SK-N-SH (cell line): Measurements from ENCODE around the gene UBE2E2. TPM values are rescaled to one million over a fixed set of nuclear protein-coding genes. Genes with fewer than 3 reads are reported as not detected.

ENCODE experiments used
- CTCF ChIA-PET: fragments of 300-600, 350-600 bp; formaldehyde crosslinking; extraction: SDS; loops from one replicate; lab custom pipeline; 2021; lab: Yijun Ruan, JAX
- POLR2A ChIA-PET: fragments of 350-600 bp; sonication (Branson Sonifier 250); formaldehyde crosslinking; extraction: SDS; loops from one replicate; lab custom pipeline; 2020; ENCODE audit warnings: antibody characterized with exemption, inconsistent platforms; lab: Yijun Ruan, JAX
- DNase-seq: peaks from one replicate; pipeline ENCODE4 v3.0.0; 2012
- H2AFZ ChIP-seq: fragments of 200-600 bp; sonication (generic); 2 replicates; pipeline ENCODE4 v1.8.1; 2016; ENCODE audit warnings: antibody characterized with exemption, mild to moderate bottlenecking, low read depth
- H3F3A ChIP-seq: fragments of 200-600 bp; sonication (generic); replicated peaks from 2 replicates; pipeline ENCODE3; 2016; ENCODE audit warnings: antibody characterized with exemption, mild to moderate bottlenecking; ENCODE audit not compliant: insufficient read depth
- H3K27ac ChIP-seq, 2 experiments: fragments of 200-500 bp in 1 of 2; fragments of 200-600 bp in 1 of 2; sonication (Bioruptor generic) in 1 of 2; sonication (generic), shearing (Covaris generic) in 1 of 2; 2 replicates each; pipeline versions ENCODE4 v1.5.1 to v1.6.1; 2014 to 2016; ENCODE audit warnings: low read depth in 2 of 2, inconsistent platforms in 1 of 2, low read length in 1 of 2, mild to moderate bottlenecking in 1 of 2, mixed read lengths in 1 of 2
- H3K27me3 ChIP-seq: fragments of 200-600 bp; sonication (generic), shearing (Covaris generic); 2 replicates; pipeline ENCODE4 v1.6.1; 2016; ENCODE audit warnings: mixed run types; ENCODE audit not compliant: insufficient read depth
- H3K36me3 ChIP-seq, 2 experiments: fragments of 200-500 bp in 1 of 2; fragments of 200-600 bp in 1 of 2; sonication (Bioruptor generic) in 1 of 2; sonication (generic) in 1 of 2; replicated peaks in 1 of 2; 2 replicates each; pipeline versions ENCODE3 to v1.5.1; 2014 to 2016; ENCODE audit warnings: low read length in 1 of 2, mild to moderate bottlenecking in 1 of 2; ENCODE audit not compliant: insufficient read depth in 2 of 2, control insufficient read depth in 1 of 2
- H3K4me1 ChIP-seq, 2 experiments: fragments of 200-500 bp in 1 of 2; fragments of 200-600 bp in 1 of 2; sonication (Bioruptor generic) in 1 of 2; sonication (generic), shearing (Covaris generic) in 1 of 2; 2 replicates each; pipeline versions ENCODE4 v1.5.1 to v1.6.1; 2014 to 2016; ENCODE audit warnings: low read depth in 1 of 2, low read length in 1 of 2, mixed run types in 1 of 2; ENCODE audit not compliant: insufficient read depth in 2 of 2, control insufficient read depth in 1 of 2
- H3K4me2 ChIP-seq: fragments of 200-600 bp; sonication (generic), shearing (Covaris generic); 2 replicates; pipeline ENCODE4 v1.6.1; 2017; ENCODE audit warnings: mixed run types
- H3K4me3 ChIP-seq, 2 experiments: fragments of 200-500 bp in 1 of 2; fragments of 200-600 bp in 1 of 2; sonication (Bioruptor generic) in 1 of 2; sonication (generic), shearing (Covaris generic) in 1 of 2; 2 replicates each; pipeline versions ENCODE4 v1.5.1 to v1.8.1; 2014 to 2016; ENCODE audit warnings: low read depth in 2 of 2, inconsistent platforms in 1 of 2, low read length in 1 of 2, mild to moderate bottlenecking in 1 of 2, mixed read lengths in 1 of 2, moderate library complexity in 1 of 2
- H3K79me2 ChIP-seq: fragments of 200-600 bp; sonication (generic); 2 replicates; pipeline ENCODE4 v1.8.1; 2017; ENCODE audit warnings: mild to moderate bottlenecking; ENCODE audit not compliant: insufficient read depth
- H3K9ac ChIP-seq: fragments of 200-600 bp; sonication (generic); 2 replicates; pipeline ENCODE4 v1.6.1; 2017; ENCODE audit warnings: mixed run types
- H3K9me2 ChIP-seq: fragments of 200-600 bp; sonication (generic); 2 replicates; pipeline ENCODE4 v1.6.1; 2017; ENCODE audit warnings: mixed run types
- H3K9me3 ChIP-seq: fragments of 200-600 bp; sonication (generic); 2 replicates; pipeline ENCODE4 v1.6.1; 2017; ENCODE audit warnings: mixed run types, mild to moderate bottlenecking, moderate library complexity
- H4K20me1 ChIP-seq: fragments of 200-600 bp; sonication (generic); 2 replicates; pipeline ENCODE4 v1.6.1; 2017; ENCODE audit warnings: mild to moderate bottlenecking, mixed run types; ENCODE audit not compliant: insufficient read depth
- ELF1 ChIP-seq: IDR thresholded peaks from 2 replicates; pipeline ENCODE4 v1.4.0; 2012
- EZH2phosphoT487 ChIP-seq: fragments of 200-600 bp; sonication (generic); IDR thresholded peaks from 2 replicates; pipeline ENCODE4 v1.6.1; 2017; ENCODE audit warnings: low read depth, mixed run types, mild to moderate bottlenecking, antibody characterized with exemption, moderate library complexity, borderline replicate concordance
- FOSL2 ChIP-seq: IDR thresholded peaks from 2 replicates; pipeline ENCODE4 v1.4.0; 2012; ENCODE audit warnings: low read depth, mild to moderate bottlenecking, moderate library complexity, borderline replicate concordance
- FOXM1 ChIP-seq: IDR thresholded peaks from 2 replicates; pipeline ENCODE4 v1.4.0; 2012; ENCODE audit warnings: low read depth, mild to moderate bottlenecking
- GATA2 ChIP-seq: sonication (generic); formaldehyde crosslinking; IDR thresholded peaks from 2 replicates; pipeline ENCODE4 v1.5.0; 2020; ENCODE audit warnings: mild to moderate bottlenecking, missing genetic modification reagents
- IRF3 ChIP-seq: fragments of 150-350 bp; IDR thresholded peaks from 2 replicates; pipeline ENCODE4 v1.6.1; 2016; ENCODE audit warnings: mild to moderate bottlenecking, low read depth, low read length
- JUND ChIP-seq: IDR thresholded peaks from 2 replicates; pipeline ENCODE4 v1.4.0; 2012
- MEF2A ChIP-seq: IDR thresholded peaks from 2 replicates; pipeline ENCODE4 v1.4.0; 2012; ENCODE audit warnings: low read depth, borderline replicate concordance
- MXI1 ChIP-seq: IDR thresholded peaks from 2 replicates; pipeline ENCODE4 v1.6.1; 2012; ENCODE audit warnings: mild to moderate bottlenecking, low read depth, low read length, improper control_type of control experiment
- POLR2AphosphoS5 ChIP-seq: IDR thresholded peaks from 2 replicates; pipeline ENCODE4 v1.6.1; 2012; ENCODE audit warnings: low read depth, low read length
- RAD21 ChIP-seq: IDR thresholded peaks from 2 replicates; pipeline ENCODE4 v1.6.1; 2012; ENCODE audit warnings: mild to moderate bottlenecking, low read length
- RCOR1 ChIP-seq: fragments of 150-350 bp; IDR thresholded peaks from 2 replicates; pipeline ENCODE4 v1.6.1; 2017; ENCODE audit warnings: antibody characterized with exemption, low read length
- RFX5 ChIP-seq: IDR thresholded peaks from 2 replicates; pipeline ENCODE4 v1.6.1; 2012; ENCODE audit warnings: mild to moderate bottlenecking, improper control_type of control experiment, low read length
- RXRA ChIP-seq: IDR thresholded peaks from 2 replicates; pipeline ENCODE4 v1.4.0; 2012; ENCODE audit warnings: low read depth, mild to moderate bottlenecking, borderline replicate concordance
- TEAD4 ChIP-seq: IDR thresholded peaks from 2 replicates; pipeline ENCODE4 v1.4.0; 2012; ENCODE audit warnings: mild to moderate bottlenecking, borderline replicate concordance; ENCODE audit not compliant: insufficient read depth
- WGBS: methylation state at CpG from one replicate; pipeline ENCODE4 v1.1.6; 2017; ENCODE audit warnings: low lambda C conversion rate; 5-methylcytosine and 5-hydroxymethylcytosine counted together
- polyA plus RNA-seq, 3 experiments: library from polyadenylated mRNA; depleted of rRNA; stranded (reverse); fragments of >200 nt; gene quantifications; 2 replicates each; pipeline ENCODE4 v1.2.3, GENCODE V29; 2012
- TF ChIP-seq, protein P1 (sequence below): IDR thresholded peaks from 2 replicates; pipeline ENCODE4; 2012
- TF ChIP-seq, protein P2 (sequence below): IDR thresholded peaks from 2 replicates; pipeline ENCODE4 v1.6.1; 2012; ENCODE audit warnings: mild to moderate bottlenecking, low read depth, low read length, moderate library complexity
- TF ChIP-seq, protein P3 (sequence below): IDR thresholded peaks from 2 replicates; pipeline ENCODE4 v1.4.0; 2012; ENCODE audit warnings: low read depth, borderline replicate concordance

The UBE2E2 gene
- polyA plus RNA-seq, 1 of the 3 experiments (the other 2 are of a cell fraction): 46.4 TPM

DNA sequence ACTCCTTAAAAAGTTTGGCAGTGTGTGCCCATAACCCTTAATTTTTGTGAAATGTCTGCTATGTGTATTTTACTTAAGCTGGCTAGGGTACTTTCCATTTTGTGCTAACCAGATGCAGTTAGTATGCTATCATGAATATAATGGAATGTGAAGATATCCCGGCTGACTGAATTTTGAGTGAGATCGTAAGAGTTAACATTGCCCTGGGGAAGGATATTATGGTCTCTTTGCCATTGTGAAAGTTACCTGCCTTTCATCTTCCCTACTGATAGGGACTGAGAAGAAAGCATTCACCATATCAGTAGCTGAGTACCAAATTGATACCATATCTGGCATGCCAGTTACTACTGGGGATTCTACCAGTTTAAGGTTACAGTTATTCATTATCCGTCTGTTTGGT, 243.2 kb downstream of the UBE2E2 start:
- CTCF ChIA-PET: no interaction called here

DNA sequence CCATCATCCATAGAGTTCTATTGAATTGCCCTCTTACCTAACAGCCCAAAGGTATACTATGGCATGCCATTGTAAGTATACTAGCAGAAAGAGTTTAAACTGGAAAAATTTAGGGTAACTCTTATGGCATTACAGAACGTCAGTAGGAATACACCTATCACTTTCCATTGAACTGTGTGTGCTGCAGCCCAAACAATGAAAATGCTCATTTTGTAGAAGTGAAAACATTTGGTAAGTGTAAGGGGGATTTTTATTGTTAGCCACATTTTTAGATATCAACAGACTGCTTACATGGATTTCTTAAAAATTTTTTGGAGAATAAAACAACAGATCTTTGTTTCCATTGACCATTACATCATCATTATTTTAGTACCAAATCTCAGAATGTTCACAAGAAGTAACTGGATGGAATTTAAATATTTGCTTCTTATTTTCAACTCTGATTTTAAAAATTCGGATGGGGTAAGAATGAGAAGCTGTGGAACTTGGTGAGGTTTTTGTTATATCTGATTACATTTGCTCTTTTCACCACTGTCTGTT, 245.9 kb downstream of the UBE2E2 start:
- 85% methylated on average over 2 of the region's 2 CpGs for WGBS
- Histone ChIP-seq H3K9me3 (no peaks in the 10 kb centered on the region), H2AFZ (no peak overlapping the region), H3F3A (no peaks in the 10 kb centered on the region), H3K4me2 (no peak overlapping the region), H3K79me2 (peaks cover 19% of the 10 kb centered on the region), H3K27ac (no peak overlapping the region), H3K4me1 (peaks cover 5 to 9% of the 10 kb centered on the region in 2 experiments; a peak in 3 of 4 replicates), H3K27me3 (no peaks in the 10 kb centered on the region), H3K9ac (no peak overlapping the region), H3K36me3 (no peaks in the 10 kb centered on the region), H3K9me2 (no peaks in the 10 kb centered on the region), H4K20me1 (no peaks in the 10 kb centered on the region), H3K4me3 (no peak overlapping the region)
- CTCF ChIA-PET: interaction anchor here (1.2 kb wide), 1 partner anchor 360 kb away, joined by 5 read pairs; no protein-coding TSS in a partner anchor
- POLR2A ChIA-PET: no interaction called here
- no peak for DNase-seq
- TF ChIP-seq RCOR1: no peak
- TF ChIP-seq RFX5: no peak
- TF ChIP-seq EZH2phosphoT487: no peak
- no peak for TF ChIP-seq POLR2AphosphoS5
- no peak for TF ChIP-seq RAD21
- TF ChIP-seq JUND: no peak
- TF ChIP-seq, protein P1, sequence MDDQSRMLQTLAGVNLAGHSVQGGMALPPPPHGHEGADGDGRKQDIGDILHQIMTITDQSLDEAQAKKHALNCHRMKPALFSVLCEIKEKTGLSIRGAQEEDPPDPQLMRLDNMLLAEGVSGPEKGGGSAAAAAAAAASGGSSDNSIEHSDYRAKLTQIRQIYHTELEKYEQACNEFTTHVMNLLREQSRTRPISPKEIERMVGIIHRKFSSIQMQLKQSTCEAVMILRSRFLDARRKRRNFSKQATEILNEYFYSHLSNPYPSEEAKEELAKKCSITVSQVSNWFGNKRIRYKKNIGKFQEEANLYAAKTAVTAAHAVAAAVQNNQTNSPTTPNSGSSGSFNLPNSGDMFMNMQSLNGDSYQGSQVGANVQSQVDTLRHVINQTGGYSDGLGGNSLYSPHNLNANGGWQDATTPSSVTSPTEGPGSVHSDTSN: no peak
- TF ChIP-seq TEAD4: no peak
- no peak for TF ChIP-seq MEF2A
- TF ChIP-seq, protein P2, sequence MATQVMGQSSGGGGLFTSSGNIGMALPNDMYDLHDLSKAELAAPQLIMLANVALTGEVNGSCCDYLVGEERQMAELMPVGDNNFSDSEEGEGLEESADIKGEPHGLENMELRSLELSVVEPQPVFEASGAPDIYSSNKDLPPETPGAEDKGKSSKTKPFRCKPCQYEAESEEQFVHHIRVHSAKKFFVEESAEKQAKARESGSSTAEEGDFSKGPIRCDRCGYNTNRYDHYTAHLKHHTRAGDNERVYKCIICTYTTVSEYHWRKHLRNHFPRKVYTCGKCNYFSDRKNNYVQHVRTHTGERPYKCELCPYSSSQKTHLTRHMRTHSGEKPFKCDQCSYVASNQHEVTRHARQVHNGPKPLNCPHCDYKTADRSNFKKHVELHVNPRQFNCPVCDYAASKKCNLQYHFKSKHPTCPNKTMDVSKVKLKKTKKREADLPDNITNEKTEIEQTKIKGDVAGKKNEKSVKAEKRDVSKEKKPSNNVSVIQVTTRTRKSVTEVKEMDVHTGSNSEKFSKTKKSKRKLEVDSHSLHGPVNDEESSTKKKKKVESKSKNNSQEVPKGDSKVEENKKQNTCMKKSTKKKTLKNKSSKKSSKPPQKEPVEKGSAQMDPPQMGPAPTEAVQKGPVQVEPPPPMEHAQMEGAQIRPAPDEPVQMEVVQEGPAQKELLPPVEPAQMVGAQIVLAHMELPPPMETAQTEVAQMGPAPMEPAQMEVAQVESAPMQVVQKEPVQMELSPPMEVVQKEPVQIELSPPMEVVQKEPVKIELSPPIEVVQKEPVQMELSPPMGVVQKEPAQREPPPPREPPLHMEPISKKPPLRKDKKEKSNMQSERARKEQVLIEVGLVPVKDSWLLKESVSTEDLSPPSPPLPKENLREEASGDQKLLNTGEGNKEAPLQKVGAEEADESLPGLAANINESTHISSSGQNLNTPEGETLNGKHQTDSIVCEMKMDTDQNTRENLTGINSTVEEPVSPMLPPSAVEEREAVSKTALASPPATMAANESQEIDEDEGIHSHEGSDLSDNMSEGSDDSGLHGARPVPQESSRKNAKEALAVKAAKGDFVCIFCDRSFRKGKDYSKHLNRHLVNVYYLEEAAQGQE: no peak
- TF ChIP-seq FOXM1: no peak

More for the DNA sequence above, 243.2 kb downstream of the UBE2E2 start:
- no peak for DNase-seq
- Histone ChIP-seq H4K20me1 (peaks cover 6% of the 10 kb centered on the region), H3K9ac (no peak overlapping the region), H3K9me2 (no peaks in the 10 kb centered on the region), H3K9me3 (no peaks in the 10 kb centered on the region), H3K4me3 (no peak overlapping the region), H3K36me3 (no peaks in the 10 kb centered on the region), H3K27me3 (no peaks in the 10 kb centered on the region), H3K4me2 (no peak overlapping the region), H2AFZ (no peak overlapping the region), H3F3A (no peaks in the 10 kb centered on the region), H3K79me2 (peaks cover 15% of the 10 kb centered on the region), H3K4me1 (peaks cover 5 to 9% of the 10 kb centered on the region in 2 experiments; a peak in 3 of 4 replicates), H3K27ac (no peak overlapping the region)
- 97% methylated on average over 3 of the region's 3 CpGs for WGBS
- POLR2A ChIA-PET: no interaction called here
- TF ChIP-seq FOSL2 (no peak), IRF3 (no peak), RFX5 (no peak), RCOR1 (no peak), RXRA (no peak), ELF1 (no peak), GATA2 (CRISPR knock-in tag) (no peak), MEF2A (no peak), MXI1 (no peak)
- TF ChIP-seq, protein P3, sequence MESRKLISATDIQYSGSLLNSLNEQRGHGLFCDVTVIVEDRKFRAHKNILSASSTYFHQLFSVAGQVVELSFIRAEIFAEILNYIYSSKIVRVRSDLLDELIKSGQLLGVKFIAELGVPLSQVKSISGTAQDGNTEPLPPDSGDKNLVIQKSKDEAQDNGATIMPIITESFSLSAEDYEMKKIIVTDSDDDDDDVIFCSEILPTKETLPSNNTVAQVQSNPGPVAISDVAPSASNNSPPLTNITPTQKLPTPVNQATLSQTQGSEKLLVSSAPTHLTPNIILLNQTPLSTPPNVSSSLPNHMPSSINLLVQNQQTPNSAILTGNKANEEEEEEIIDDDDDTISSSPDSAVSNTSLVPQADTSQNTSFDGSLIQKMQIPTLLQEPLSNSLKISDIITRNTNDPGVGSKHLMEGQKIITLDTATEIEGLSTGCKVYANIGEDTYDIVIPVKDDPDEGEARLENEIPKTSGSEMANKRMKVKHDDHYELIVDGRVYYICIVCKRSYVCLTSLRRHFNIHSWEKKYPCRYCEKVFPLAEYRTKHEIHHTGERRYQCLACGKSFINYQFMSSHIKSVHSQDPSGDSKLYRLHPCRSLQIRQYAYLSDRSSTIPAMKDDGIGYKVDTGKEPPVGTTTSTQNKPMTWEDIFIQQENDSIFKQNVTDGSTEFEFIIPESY: no peak
